ENCODE measurements around the gene AAK1.
"Not testable (repeated sequence)": the region's sequence is repeated elsewhere in the genome, so short reads cannot be mapped to it uniquely, and the experiment has no call there.

AAK1 gene

GRCh38 chr2:69453475-69454129 lies 189.9 kb downstream of the AAK1 start:
- Histone ChIP-seq H3K4me1 (ENCODE audit: insufficient read depth, insufficient read length) (peaks cover 2% of the 10 kb centered on the region), H3K9me3 (ENCODE audit: insufficient read depth, low read length) (no peaks in the 10 kb centered on the region), H3K9ac (ENCODE audit: insufficient read length, low read depth) (no peak overlapping the region), H3K4me3 (ENCODE audit: insufficient read length, low read depth) (no peak overlapping the region), H3K36me3 (ENCODE audit: insufficient read depth, insufficient read length, low read length) (no peaks in the 10 kb centered on the region), H3K27me3 (ENCODE audit: insufficient read depth, insufficient read length) (no peaks in the 10 kb centered on the region)
- TF ChIP-seq SUZ12 (IDR thresholded peaks at IDR 0.05; ENCODE audit: extremely low read depth, insufficient read depth, insufficient read length) (no peak), ZNF274 (IDR thresholded peaks at IDR 0.05; ENCODE audit: low read depth, low read length) (no peak), YY1 (IDR thresholded peaks at IDR 0.05; ENCODE audit: insufficient read depth, insufficient read length) (no peak)
- no peak for DNase-seq (ENCODE audit: low read depth, low spot score)

DNA sequence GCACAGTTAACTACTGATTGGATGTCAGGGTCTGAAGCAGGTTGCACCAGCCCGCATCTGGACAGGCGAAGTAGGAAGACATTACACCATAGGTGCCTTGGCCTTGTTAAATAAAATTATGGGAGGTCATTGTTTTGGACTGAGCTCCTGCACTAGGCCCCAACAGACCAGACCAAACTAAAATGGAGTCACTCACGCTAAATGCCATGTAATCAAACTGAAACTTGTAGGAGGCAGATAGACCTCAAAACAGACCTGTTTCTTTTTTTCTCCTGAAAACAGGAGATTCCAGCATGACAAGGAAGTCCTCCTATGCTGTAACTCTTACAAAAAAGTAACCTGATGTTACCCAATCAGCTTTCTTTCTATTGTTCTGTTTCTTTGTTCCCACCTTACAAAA lies 190.9 kb downstream of the AAK1 start:
- no peak for TF ChIP-seq SUZ12 (IDR thresholded peaks at IDR 0.05; ENCODE audit: extremely low read depth, insufficient read depth, insufficient read length)
- no peak for TF ChIP-seq ZNF274 (IDR thresholded peaks at IDR 0.05; ENCODE audit: low read depth, low read length)
- no peak for TF ChIP-seq YY1 (IDR thresholded peaks at IDR 0.05; ENCODE audit: insufficient read depth, insufficient read length)
- H3K4me3 ChIP-seq (ENCODE audit: insufficient read length, low read depth) = no peak overlapping the region
- H3K36me3 ChIP-seq (ENCODE audit: insufficient read depth, insufficient read length, low read length) = no peaks in the 10 kb centered on the region
- H3K9me3 ChIP-seq (ENCODE audit: insufficient read depth, low read length) = no peaks in the 10 kb centered on the region
- no peak overlapping the region for H3K9ac ChIP-seq (ENCODE audit: insufficient read length, low read depth)
- peaks cover 2% of the 10 kb centered on the region for H3K4me1 ChIP-seq (ENCODE audit: insufficient read depth, insufficient read length)
- H3K27me3 ChIP-seq (ENCODE audit: insufficient read depth, insufficient read length) = no peaks in the 10 kb centered on the region
- DNase-seq (ENCODE audit: low read depth, low spot score) = no peak

- DNase-seq (ENCODE audit: low read depth, low spot score) = no peak
- Histone ChIP-seq H3K9ac (ENCODE audit: insufficient read length, low read depth) (no peak overlapping the region), H3K27me3 (ENCODE audit: insufficient read depth, insufficient read length) (no peaks in the 10 kb centered on the region), H3K9me3 (ENCODE audit: insufficient read depth, low read length) (no peaks in the 10 kb centered on the region; the same call in 1 of the 2 replicates), H3K36me3 (ENCODE audit: insufficient read depth, insufficient read length, low read length) (no peaks in the 10 kb centered on the region), H3K4me1 (ENCODE audit: insufficient read depth, insufficient read length) (peaks cover 2% of the 10 kb centered on the region), H3K4me3 (ENCODE audit: insufficient read length, low read depth) (no peak overlapping the region)
- no peak for TF ChIP-seq ZNF274 (IDR thresholded peaks at IDR 0.05; ENCODE audit: low read depth, low read length)
- TF ChIP-seq SUZ12 (IDR thresholded peaks at IDR 0.05; ENCODE audit: extremely low read depth, insufficient read depth, insufficient read length) = no peak
- no peak for TF ChIP-seq YY1 (IDR thresholded peaks at IDR 0.05; ENCODE audit: insufficient read depth, insufficient read length)
These were observed 192.7 kb downstream of the AAK1 start for GRCh38 chr2:69450735-69451416.

- no peaks in the 10 kb centered on the region; the same call in 1 of the 2 replicates for H3K9me3 ChIP-seq (ENCODE audit: insufficient read depth, low read length)
- no peak for DNase-seq (ENCODE audit: low read depth, low spot score)
- peaks cover 2% of the 10 kb centered on the region for H3K4me1 ChIP-seq (ENCODE audit: insufficient read depth, insufficient read length)
- H3K4me3 ChIP-seq (ENCODE audit: insufficient read length, low read depth) = no peak overlapping the region
- no peak for TF ChIP-seq SUZ12 (IDR thresholded peaks at IDR 0.05; ENCODE audit: extremely low read depth, insufficient read depth, insufficient read length)
- no peak for TF ChIP-seq ZNF274 (IDR thresholded peaks at IDR 0.05; ENCODE audit: low read depth, low read length)
- no peak for TF ChIP-seq YY1 (IDR thresholded peaks at IDR 0.05; ENCODE audit: insufficient read depth, insufficient read length)
- H3K36me3 ChIP-seq (ENCODE audit: insufficient read depth, insufficient read length, low read length) = no peaks in the 10 kb centered on the region
- no peaks in the 10 kb centered on the region for H3K27me3 ChIP-seq (ENCODE audit: insufficient read depth, insufficient read length)
- H3K9ac ChIP-seq (ENCODE audit: insufficient read length, low read depth) = no peak overlapping the region
These were observed 193.6 kb downstream of the AAK1 start for GRCh38 chr2:69449906-69450305.

DNA sequence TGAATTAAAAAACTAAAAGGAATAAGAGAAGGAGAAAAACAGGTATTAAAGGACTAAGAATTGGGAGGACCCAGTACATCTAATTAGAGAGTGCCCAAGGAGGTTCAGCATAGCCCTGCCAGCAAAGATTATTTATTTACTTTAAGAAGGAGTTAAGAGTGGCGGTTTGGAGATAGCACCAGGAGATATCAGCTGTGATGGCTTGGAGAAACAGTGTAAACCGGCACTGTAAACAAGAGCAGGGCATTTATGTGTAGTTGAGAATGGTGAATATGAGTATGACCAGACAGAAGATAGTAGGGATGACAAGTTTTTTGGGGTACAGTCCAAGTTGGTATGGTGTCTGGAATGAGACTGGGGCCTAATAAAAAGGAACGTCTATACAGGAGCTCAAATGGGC lies 199.9 kb downstream of the AAK1 start:
- H3K4me1 ChIP-seq (ENCODE audit: insufficient read depth, insufficient read length); H3K9ac ChIP-seq (ENCODE audit: insufficient read length, low read depth); H3K9me3 ChIP-seq (ENCODE audit: insufficient read depth, low read length); H3K27me3 ChIP-seq (ENCODE audit: insufficient read depth, insufficient read length); DNase-seq (ENCODE audit: low read depth, low spot score); H3K36me3 ChIP-seq (ENCODE audit: insufficient read depth, insufficient read length, low read length); H3K4me3 ChIP-seq (ENCODE audit: insufficient read length, low read depth): not testable (repeated sequence)

DNA sequence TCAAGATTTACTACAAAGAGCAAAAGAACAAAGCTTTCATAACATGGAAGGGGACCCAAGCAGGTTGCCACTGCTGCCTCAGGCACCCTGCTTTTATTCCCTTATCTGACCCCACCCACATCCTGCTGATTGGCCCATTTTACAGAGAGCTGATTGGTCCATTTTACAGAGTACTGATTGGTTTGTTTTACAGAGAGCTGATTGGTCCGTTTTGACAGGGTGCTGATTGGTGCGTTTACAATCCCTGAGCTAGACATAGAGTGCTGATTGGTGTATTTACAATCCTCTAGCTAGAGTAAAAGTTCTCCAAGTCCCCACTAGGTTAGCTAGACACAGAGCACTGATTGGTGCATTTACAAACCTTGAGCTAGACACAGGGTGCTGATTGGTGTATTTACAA lies 204.0 kb downstream of the AAK1 start:
- DNase-seq (ENCODE audit: low read depth, low spot score) = not testable (repeated sequence)

GRCh38 chr2:69438580-69438979 lies 205.0 kb downstream of the AAK1 start:
- TF ChIP-seq ZNF274 (IDR thresholded peaks at IDR 0.05; ENCODE audit: low read depth, low read length) (no peak), SUZ12 (IDR thresholded peaks at IDR 0.05; ENCODE audit: extremely low read depth, insufficient read depth, insufficient read length) (no peak), YY1 (IDR thresholded peaks at IDR 0.05; ENCODE audit: insufficient read depth, insufficient read length) (no peak)
- DNase-seq (ENCODE audit: low read depth, low spot score) = no peak
- H3K4me3 ChIP-seq (ENCODE audit: insufficient read length, low read depth) = no peak overlapping the region
- H3K9me3 ChIP-seq (ENCODE audit: insufficient read depth, low read length) = peaks cover 10% of the 10 kb centered on the region; the same call in 1 of the 2 replicates
- H3K4me1 ChIP-seq (ENCODE audit: insufficient read depth, insufficient read length) = no peaks in the 10 kb centered on the region
- H3K9ac ChIP-seq (ENCODE audit: insufficient read length, low read depth) = no peak overlapping the region
- H3K27me3 ChIP-seq (ENCODE audit: insufficient read depth, insufficient read length) = no peaks in the 10 kb centered on the region
- H3K36me3 ChIP-seq (ENCODE audit: insufficient read depth, insufficient read length, low read length) = no peaks in the 10 kb centered on the region

More for the DNA sequence above, 204.0 kb downstream of the AAK1 start:
- not testable (repeated sequence) for H3K4me1 ChIP-seq (ENCODE audit: insufficient read depth, insufficient read length); H3K4me3 ChIP-seq (ENCODE audit: insufficient read length, low read depth); H3K27me3 ChIP-seq (ENCODE audit: insufficient read depth, insufficient read length); H3K9me3 ChIP-seq (ENCODE audit: insufficient read depth, low read length); H3K36me3 ChIP-seq (ENCODE audit: insufficient read depth, insufficient read length, low read length); H3K9ac ChIP-seq (ENCODE audit: insufficient read length, low read depth)

Measured in NT2/D1 (cell line).